ENCODE results near the gene STARD13. TPM values are rescaled to one million over a fixed set of nuclear protein-coding genes. Genes with fewer than 3 reads are reported as not detected.
A peak's percentile ranks its signal among the peaks of the same experiment; 100 is the strongest.

STARD13 gene
- total RNA-seq, 1 donor from 2014 or later: 36.4 TPM

- intact Hi-C loops (cut with DNase I): loop anchor here (2.0 kb wide), 1 partner anchor 161 kb away; no protein-coding TSS in a partner anchor
- ATAC-seq (ENCODE audit: poor library complexity) (peak; percentile 85), DNase-seq (peak; percentile 67)
These were observed 159.6 kb downstream of the STARD13 start for GRCh38 chr13:33125821-33126570.

- intact Hi-C loops (cut with DNase I): no loop called here
- ATAC-seq (ENCODE audit: poor library complexity) (peak; percentile 23), DNase-seq (peak; percentile 74)
These were observed 162.3 kb downstream of the STARD13 start for GRCh38 chr13:33123066-33123859.

DNA sequence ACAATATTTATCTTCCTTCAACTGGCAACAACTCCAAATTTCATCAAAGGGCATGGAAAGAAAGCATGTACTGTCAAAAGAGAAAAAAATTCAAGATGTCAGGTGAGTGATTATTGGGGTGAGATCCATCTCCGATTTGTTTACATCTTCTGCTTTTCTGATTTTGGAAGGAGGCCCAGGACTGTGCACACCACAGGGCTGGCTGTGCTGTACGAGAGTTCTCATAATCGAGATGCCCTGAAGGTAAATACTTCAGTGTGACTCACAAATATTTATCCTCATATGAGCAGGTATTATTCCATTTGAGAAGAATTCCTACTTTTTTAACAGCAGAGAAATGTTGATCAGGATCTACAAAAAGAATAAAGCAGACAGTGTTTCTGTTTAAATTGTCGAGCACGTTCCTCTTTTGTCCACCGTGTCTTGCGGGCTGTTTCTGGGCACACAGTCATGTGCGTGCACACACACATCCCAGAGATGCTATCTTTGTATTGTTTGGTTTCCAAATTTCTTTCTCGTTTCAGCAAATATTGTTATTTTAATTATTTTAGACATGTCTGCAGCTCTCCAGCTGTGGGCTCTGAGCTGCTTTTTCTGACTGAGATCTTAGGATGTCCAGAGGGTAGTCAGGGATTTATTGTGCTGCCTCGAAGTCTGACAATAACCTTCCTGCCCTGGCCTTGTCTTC, 165.6 kb downstream of the STARD13 start:
- intact Hi-C loops (cut with DNase I): no loop called here
- no peak for DNase-seq
- no peak for ATAC-seq (ENCODE audit: poor library complexity)

GRCh38 chr13:33119022-33119781, 166.4 kb downstream of the STARD13 start:
- DNase-seq (no peak), ATAC-seq (ENCODE audit: poor library complexity) (no peak)
- intact Hi-C loops (cut with DNase I): no loop called here

DNA sequence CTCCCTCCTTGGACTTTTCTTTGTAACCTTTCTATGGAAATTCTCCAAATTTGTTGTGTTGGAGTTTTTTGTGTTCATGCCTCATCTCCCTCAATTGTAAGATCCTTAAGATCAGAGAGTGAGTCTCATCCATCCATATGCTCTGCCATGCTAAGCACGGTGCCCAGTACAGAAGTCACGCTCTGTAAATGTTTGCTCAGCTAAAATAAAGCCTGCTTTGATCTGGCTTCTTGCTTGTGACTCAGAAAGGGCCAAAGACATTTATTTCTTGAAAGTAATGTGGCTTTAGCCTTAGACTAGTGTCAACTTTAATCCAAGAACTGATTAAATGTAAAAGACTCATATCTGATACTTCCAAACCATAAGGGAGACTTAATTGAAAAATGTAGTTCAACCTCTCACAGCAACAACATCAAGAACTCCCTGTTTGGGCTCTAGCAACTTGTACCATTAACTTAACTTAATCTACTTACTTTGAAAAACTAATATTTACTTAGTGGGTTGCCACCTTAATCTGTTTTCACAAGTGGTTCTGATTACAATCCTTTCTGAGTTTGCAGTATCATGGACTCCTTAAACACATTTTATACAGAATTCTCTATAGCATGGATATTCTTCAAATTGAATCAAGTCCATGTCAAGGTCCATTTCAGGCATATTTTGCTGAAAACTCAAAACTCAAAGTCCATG, 169.1 kb downstream of the STARD13 start:
- intact Hi-C loops (cut with DNase I): no loop called here
- DNase-seq (no peak), ATAC-seq (ENCODE audit: poor library complexity) (no peak)

DNA sequence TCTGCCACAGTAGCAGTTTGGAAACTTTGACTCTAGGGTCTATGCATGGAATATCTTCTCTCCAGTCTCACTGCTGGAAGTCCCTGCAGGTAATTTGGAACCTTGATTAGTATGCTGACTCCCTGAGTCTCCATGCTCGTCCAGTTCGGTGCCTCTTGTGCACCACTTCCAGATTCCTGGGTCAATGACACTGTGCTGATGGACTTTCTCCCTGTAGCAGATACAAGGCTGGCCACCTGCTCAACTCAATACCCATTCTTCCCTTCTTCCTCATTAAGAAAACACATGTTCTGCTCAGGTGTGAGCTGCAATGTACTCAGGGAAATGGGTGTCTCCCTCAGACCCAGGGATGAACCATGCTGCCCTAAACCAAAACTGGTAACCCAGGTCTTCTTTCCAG, 170.3 kb downstream of the STARD13 start:
- DNase-seq (no peak), ATAC-seq (ENCODE audit: poor library complexity) (no peak)
- intact Hi-C loops (cut with DNase I): no loop called here

DNA sequence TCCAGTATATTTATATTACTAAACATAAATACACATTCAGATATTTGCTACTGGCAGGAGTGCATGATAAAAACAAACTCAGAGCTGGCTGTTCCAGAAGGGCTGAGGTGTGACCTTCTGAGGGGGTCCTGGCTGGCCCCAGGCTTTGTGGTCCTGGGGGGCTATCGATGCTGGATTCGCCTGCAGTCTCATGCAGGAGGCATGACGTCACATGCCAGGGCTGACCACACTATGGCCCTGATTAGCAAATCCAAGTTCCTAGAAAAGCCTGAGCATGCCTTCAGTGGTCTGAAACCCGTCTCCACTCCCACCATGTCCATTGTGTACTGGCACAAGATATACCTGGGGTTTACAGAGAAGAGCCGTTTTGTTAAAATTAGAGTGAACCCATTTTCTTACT, 171.4 kb downstream of the STARD13 start:
- ATAC-seq (ENCODE audit: poor library complexity) (no peak), DNase-seq (no peak)
- intact Hi-C loops (cut with DNase I): no loop called here

DNA sequence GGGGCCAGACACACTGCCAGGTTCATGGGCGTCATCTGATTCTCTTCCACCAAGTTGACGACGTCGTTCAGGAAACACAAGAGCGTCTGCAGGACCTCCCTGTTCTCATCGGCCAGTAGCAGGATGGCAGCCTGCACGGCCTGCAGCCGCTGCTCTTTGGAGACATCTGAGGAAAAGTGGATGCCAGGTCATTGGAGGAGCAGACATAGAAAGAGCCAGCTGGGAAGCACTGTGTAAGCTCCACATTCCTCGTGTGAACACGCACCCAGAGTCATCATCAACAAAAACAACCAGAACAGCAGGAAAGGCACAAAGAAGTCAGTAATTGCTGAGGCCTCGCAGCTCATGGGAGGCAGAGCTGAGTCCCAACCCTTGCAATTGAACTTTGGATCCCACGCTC, 172.8 kb downstream of the STARD13 start:
- DNase-seq: peak; percentile 47
- intact Hi-C loops (cut with DNase I): no loop called here
- ATAC-seq (ENCODE audit: poor library complexity): peak; percentile 23

- intact Hi-C loops (cut with DNase I): no loop called here
- ATAC-seq (ENCODE audit: poor library complexity) (peak; percentile 42), DNase-seq (no peak)
These were observed 174.0 kb downstream of the STARD13 start for GRCh38 chr13:33111414-33112110.

DNA sequence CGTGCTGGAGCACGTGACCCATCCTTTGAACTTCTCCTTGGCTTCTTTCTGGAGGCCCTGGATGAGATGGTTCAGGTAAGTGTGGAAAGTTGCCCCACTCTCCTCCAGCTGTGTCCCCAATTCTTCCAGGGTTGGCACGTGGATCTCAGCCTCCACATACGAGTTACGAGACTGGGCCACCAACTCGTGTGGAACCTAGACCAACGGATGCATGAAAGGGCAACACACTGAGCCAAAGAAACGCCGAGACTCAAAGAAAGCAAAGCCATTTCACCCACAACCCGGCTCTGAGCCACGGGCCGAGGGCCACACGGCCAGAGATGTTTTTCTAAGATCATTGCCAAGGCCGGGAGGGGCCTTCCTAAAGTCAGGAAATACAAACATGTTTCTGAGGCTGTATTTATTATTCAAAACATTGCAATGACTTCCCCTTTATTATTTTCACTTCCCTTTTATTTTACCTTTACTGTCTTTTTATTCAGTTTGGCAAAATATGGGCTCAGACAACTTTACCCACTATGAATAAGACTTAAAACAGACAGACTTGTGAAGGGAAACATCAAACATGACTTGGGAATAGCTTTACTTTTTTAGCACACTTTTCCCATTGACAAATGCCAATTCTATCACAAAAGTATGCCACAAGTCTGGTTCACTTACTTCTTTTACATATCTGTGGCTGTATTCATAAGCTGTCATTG, 174.7 kb downstream of the STARD13 start:
- peak; percentile 59 for ATAC-seq (ENCODE audit: poor library complexity)
- peak; percentile 80 for DNase-seq
- intact Hi-C loops (cut with DNase I): no loop called here

GRCh38 chr13:33110386-33110712, 175.2 kb downstream of the STARD13 start:
- ATAC-seq (ENCODE audit: poor library complexity) (peak; percentile 2), DNase-seq (peak; percentile 48)
- intact Hi-C loops (cut with DNase I): no loop called here

- DNase-seq: no peak
- intact Hi-C loops (cut with DNase I): no loop called here
These were observed 175.8 kb downstream of the STARD13 start for GRCh38 chr13:33109801-33110200.

GRCh38 chr13:33109271-33109697, 176.3 kb downstream of the STARD13 start:
- DNase-seq (no peak), ATAC-seq (ENCODE audit: poor library complexity) (peak; percentile 3)
- intact Hi-C loops (cut with DNase I): no loop called here

More at GRCh38 chr13:33109801-33110200, 175.8 kb downstream of the STARD13 start:
- no peak for ATAC-seq (ENCODE audit: poor library complexity)

DNA sequence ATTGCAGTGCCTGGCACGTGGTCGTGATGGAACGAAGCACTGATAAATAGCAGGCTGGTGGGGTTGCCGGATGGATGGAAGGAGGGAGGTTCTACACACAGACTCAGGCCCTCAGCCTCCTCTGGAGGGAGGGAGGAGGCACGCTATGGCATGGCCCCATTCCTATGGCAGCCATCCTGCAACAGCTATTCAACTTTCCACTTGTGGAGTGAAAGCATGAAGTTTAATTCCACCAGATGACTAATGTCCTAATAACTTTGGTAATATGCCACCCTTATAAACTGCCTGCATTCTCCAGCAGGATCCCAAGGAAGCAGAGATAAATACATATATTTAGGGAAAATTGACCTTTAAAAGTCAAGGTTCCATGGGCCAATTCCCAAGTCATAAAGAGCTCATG, 176.9 kb downstream of the STARD13 start:
- DNase-seq (no peak), ATAC-seq (ENCODE audit: poor library complexity) (no peak)
- intact Hi-C loops (cut with DNase I): no loop called here

GRCh38 chr13:33107361-33107760, 178.2 kb downstream of the STARD13 start:
- intact Hi-C loops (cut with DNase I): no loop called here
- ATAC-seq (ENCODE audit: poor library complexity) (no peak), DNase-seq (no peak)

DNA sequence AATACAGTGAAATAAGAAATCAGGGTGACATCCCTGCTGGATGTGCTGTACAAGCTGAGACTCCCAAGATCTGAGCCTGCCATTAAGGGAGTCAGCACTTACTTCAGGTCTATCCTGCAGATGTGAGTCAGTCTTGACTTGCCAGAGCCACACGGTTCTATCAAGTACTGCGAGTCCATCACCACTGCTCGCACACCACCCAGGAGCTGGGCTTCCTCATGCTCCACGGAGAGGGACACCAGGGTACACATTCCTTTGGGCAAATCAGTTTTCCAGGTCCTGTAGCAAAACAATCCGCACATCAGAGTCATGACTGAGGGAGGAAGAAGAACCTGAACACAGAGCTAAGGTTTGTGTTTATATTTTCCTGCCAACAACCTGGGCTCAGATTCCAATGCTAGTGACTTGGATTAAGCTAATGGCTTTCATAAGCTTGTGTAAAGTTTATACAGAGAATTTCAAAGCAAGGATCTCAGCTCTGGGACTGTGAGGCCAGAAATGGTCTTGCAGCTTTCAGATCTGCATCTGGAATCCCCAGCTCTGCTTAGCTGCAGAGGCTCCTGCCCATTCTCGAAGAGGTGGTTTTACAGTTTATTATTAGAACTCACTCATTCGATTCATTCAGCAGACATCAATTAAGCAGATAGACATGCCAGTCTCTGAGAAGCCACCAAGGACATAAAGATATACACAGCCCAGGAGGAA, 178.7 kb downstream of the STARD13 start:
- DNase-seq (no peak), ATAC-seq (ENCODE audit: poor library complexity) (no peak)
- intact Hi-C loops (cut with DNase I): no loop called here

All from Right ventricle myocardium superior (tissue), 1 donor.